CD4-positive, alpha-beta memory T cell (primary cell): ENCODE measurements around the gene DOC2A. TPM values are rescaled to one million over a fixed set of nuclear protein-coding genes. Genes with fewer than 3 reads are reported as not detected.

ENCODE experiments used
- CTCF ChIA-PET: fragments of 350-600 bp; sonication (Branson Sonifier 250); formaldehyde crosslinking; loops from one replicate; lab custom pipeline; 2021; ENCODE audit warnings: inconsistent platforms; ENCODE audit not compliant: partially characterized antibody; lab: Charles Lee
- POLR2A ChIA-PET: fragments of 350-600 bp; sonication (Branson Sonifier 250); formaldehyde crosslinking; loops from one replicate; lab custom pipeline; 2021; ENCODE audit not compliant: partially characterized antibody; lab: Charles Lee
- DNase-seq, 5 donors: peaks; one replicate each; pipeline versions ENCODE4 v3.0.0 to v3.0.0-alpha.2; 2020 to 2022; ENCODE audit warnings: mixed read lengths in 1 of 5
- H3K27ac ChIP-seq: one replicate; pipeline ENCODE4 v1.7.0; 2013; ENCODE audit warnings: low read depth, low read length
- H3K27me3 ChIP-seq: 2 replicates; pipeline ENCODE4 v1.7.0; 2013; ENCODE audit warnings: mild to moderate bottlenecking, low read length, moderate library complexity; ENCODE audit not compliant: insufficient read depth
- H3K36me3 ChIP-seq: 2 replicates; pipeline ENCODE4 v1.7.0; 2013; ENCODE audit warnings: mild to moderate bottlenecking, low read length, moderate library complexity; ENCODE audit not compliant: insufficient read depth
- H3K4me1 ChIP-seq: 2 replicates; pipeline ENCODE4 v1.7.0; 2013; ENCODE audit warnings: mild to moderate bottlenecking, low read length, moderate library complexity; ENCODE audit not compliant: insufficient read depth
- H3K4me3 ChIP-seq, 2 donors: one replicate each; pipeline ENCODE4 v1.7.0; 2013; ENCODE audit warnings: low read length in 2 of 2, mild to moderate bottlenecking in 1 of 2
- H3K9me3 ChIP-seq, 2 donors: one replicate each; pipeline ENCODE4 v1.7.0; 2013; ENCODE audit warnings: low read length in 2 of 2, control low read depth in 1 of 2; ENCODE audit not compliant: control insufficient read depth in 1 of 2
- H3K27ac Mint-ChIP-seq, 7 donors: one replicate each; pipeline ENCODE4 v1.8.0; 2020 to 2021; ENCODE audit warnings: mixed read lengths in 7 of 7, mild to moderate bottlenecking in 6 of 7, inconsistent platforms in 3 of 7, moderate library complexity in 3 of 7
- H3K27me3 Mint-ChIP-seq, 2 donors: one replicate each; pipeline ENCODE4 v1.8.0; 2020 to 2021; ENCODE audit warnings: mixed read lengths in 2 of 2
- H3K36me3 Mint-ChIP-seq, 2 donors: one replicate each; pipeline ENCODE4 v1.8.0; 2020 to 2021; ENCODE audit warnings: mixed read lengths in 2 of 2, inconsistent platforms in 1 of 2, mild to moderate bottlenecking in 1 of 2
- H3K4me1 Mint-ChIP-seq, 4 donors: one replicate each; pipeline ENCODE4 v1.8.0; 2020 to 2021; ENCODE audit warnings: mixed read lengths in 4 of 4, mild to moderate bottlenecking in 1 of 4
- H3K4me3 Mint-ChIP-seq, 8 donors: one replicate each; pipeline ENCODE4 v1.8.0; 2020 to 2021; ENCODE audit warnings: mixed read lengths in 8 of 8, mild to moderate bottlenecking in 7 of 8, moderate library complexity in 6 of 8, inconsistent platforms in 3 of 8
- H3K9me3 Mint-ChIP-seq, 8 donors: one replicate each; pipeline ENCODE4 v1.8.0; 2020 to 2021; ENCODE audit warnings: mixed read lengths in 8 of 8, mild to moderate bottlenecking in 5 of 8, inconsistent platforms in 3 of 8, moderate library complexity in 1 of 8
- intact Hi-C: fragments of 100-400 bp; cut with micrococcal nuclease; formaldehyde crosslinking; loops from one replicate; pipeline ENCODE4 v1.15.1; 2023
- polyA plus RNA-seq, 2 donors: library from polyadenylated mRNA; unstranded; fragments of 300-500 nt; fragmentation: Illumina TruSeq; gene quantifications; one replicate each; pipeline ENCODE4 v1.2.3, GENCODE V29; 2021
- total RNA-seq, 2 experiments: library from RNA; stranded (reverse); gene quantifications; one replicate each; pipeline ENCODE4 v1.2.3, GENCODE V29; 2021

DOC2A gene
- total and polyA plus RNA-seq, 4 experiments from 2014 or later, result 0.80 TPM; not detected in 3

GRCh38 chr16:30011714-30012504 lies 1.1 kb upstream of the DOC2A start:
- CTCF ChIA-PET, result interaction anchor here (1.0 kb wide), 1 partner anchor 21 kb away, joined by 3 read pairs; no protein-coding TSS in a partner anchor
- Histone ChIP-seq H3K4me1 (peaks cover 7% of the 10 kb centered on the region), H3K27ac (no peak overlapping the region), H3K9me3 (no peaks in the 10 kb centered on the region), H3K27me3 (peaks cover 7% of the 10 kb centered on the region), H3K36me3 (no peaks in the 10 kb centered on the region), H3K4me3 (peak overlapping the region in 1 of 2 donors; percentile 34)
- Mint-ChIP-seq H3K9me3 (no peaks in the 10 kb centered on the region), H3K27ac (peak overlapping the region in 6 of 7 donors; percentile 29 to 82 (median 64)), H3K36me3 (no peaks in the 10 kb centered on the region), H3K4me1 (peaks cover 2 to 6% (median 4%) of the 10 kb centered on the region in 4 donors), H3K4me3 (peak overlapping the region; percentile 81 to 90 (median 86)), H3K27me3 (peaks cover 7 to 17% of the 10 kb centered on the region in 2 donors)
- DNase-seq, result no peak
- intact Hi-C loops, result no loop called here
- POLR2A ChIA-PET, result no interaction called here

DNA sequence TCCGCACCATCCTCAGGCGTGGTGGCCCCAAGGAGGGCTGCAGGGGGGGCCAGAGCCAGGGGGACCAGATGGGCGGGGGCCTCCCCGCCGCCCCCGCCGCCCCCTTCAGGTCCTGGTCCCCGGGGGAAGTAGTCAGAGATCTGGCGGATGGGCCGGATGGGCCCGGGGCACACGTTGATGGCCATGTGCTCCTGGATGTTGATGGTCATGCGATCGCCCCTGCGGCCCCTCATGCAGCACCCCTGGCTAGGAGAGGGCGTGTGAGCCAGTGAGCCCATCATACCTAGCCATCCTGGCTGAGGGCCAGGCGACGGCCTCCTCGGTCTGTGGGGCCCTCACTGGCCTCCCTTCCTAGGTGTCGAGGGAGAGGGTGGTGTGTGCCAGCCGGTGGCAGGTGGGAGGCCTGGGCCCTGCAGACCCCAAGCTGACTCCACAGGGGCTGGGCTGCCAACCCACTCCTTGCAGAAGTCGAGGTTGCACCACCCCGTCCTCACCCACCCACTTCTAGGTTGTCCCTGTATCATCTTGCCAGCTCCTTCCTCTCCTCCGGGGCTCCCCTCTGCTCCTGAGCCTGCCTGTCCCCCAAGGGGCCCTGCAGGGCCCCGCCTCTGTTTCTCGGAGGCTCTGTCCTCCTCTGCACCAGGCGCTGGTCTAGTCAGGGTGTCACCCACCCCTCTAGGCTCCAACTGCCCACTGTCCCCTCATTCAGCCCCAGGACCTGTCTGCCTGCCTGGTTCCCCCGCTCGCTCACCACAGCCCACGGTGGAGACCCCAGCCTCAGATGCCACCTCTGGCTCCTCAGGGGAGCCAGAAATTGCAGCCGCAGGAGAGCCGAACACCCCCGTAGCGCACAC lies 610 bp downstream of the DOC2A start:
- intact Hi-C loops, result no loop called here
- H3K4me3 Mint-ChIP-seq, result peak overlapping the region; percentile 68 to 83 (median 78)

DNA sequence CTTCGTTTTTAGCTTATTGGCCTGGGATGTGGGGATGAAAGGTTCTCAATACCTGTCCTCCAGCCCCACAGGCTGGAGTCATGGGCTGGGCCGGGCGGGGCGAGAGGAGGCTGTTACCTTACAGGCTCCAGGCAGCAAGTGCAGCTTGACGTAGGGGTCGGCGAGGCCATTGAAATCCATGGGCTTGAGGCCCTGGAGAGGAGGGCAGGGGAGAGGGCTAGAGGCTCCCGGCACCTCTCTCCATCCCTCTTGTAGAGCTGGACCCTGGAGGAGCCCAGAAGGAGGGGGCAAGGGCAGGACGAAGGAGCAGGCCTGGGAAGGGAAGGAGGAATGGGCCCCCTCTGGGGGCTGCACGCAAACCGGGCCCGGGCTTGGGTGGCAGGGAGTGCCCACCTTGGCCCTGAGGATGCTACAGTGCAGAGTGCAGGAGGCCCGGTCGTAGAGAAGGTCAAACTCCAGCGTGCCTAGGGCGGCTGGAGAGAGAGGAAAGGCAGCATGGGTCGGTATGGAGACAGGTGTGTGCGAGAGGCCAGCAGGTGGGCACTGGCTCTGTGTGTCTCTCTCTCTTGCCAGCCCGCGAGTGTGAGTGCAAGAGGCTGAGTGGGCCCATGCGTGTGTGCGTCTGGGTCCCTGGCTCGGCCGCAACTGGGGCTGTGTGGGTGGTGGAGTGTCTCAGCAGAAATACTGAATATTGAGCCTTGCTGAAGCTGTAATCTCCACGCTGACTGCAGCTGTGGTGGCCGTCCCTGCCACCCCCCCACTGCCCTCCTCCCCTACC lies 1.6 kb downstream of the DOC2A start:
- Histone ChIP-seq H3K27me3 (peaks cover 7% of the 10 kb centered on the region), H3K4me3 (no peak overlapping the region), H3K27ac (no peak overlapping the region), H3K9me3 (no peaks in the 10 kb centered on the region), H3K36me3 (no peaks in the 10 kb centered on the region), H3K4me1 (peaks cover 7% of the 10 kb centered on the region)
- no peak for DNase-seq
- H3K27ac Mint-ChIP-seq, result no peak overlapping the region
- H3K4me3 Mint-ChIP-seq, result peak overlapping the region in 4 of 8 donors; percentile 4 to 69 (median 46)
- H3K27me3 Mint-ChIP-seq, result peaks cover 7 to 17% of the 10 kb centered on the region in 2 donors
- POLR2A ChIA-PET, result no interaction called here
- no peaks in the 10 kb centered on the region for H3K9me3 Mint-ChIP-seq
- peaks cover 2 to 6% (median 4%) of the 10 kb centered on the region in 4 donors for H3K4me1 Mint-ChIP-seq
- H3K36me3 Mint-ChIP-seq, result peaks cover 0 to 2% of the 10 kb centered on the region in 2 donors
- CTCF ChIA-PET, result interaction anchor here (1.0 kb wide), 1 partner anchor 202 kb away, joined by 4 read pairs; no protein-coding TSS in a partner anchor
- intact Hi-C loops, result no loop called here

More for the DNA sequence above, 610 bp downstream of the DOC2A start:
- Mint-ChIP-seq H3K4me1 (peaks cover 2 to 6% (median 4%) of the 10 kb centered on the region in 4 donors), H3K9me3 (no peaks in the 10 kb centered on the region), H3K36me3 (peaks cover 0 to 2% of the 10 kb centered on the region in 2 donors), H3K27me3 (peaks cover 7 to 17% of the 10 kb centered on the region in 2 donors), H3K27ac (no peak overlapping the region)
- Histone ChIP-seq H3K4me1 (peaks cover 7% of the 10 kb centered on the region), H3K27ac (no peak overlapping the region), H3K4me3 (peak overlapping the region in 1 of 2 donors; percentile 34), H3K9me3 (no peaks in the 10 kb centered on the region), H3K27me3 (peaks cover 7% of the 10 kb centered on the region), H3K36me3 (no peaks in the 10 kb centered on the region)
- DNase-seq, result no peak
- ChIA-PET CTCF (no interaction called here), POLR2A (no interaction called here)

DNA sequence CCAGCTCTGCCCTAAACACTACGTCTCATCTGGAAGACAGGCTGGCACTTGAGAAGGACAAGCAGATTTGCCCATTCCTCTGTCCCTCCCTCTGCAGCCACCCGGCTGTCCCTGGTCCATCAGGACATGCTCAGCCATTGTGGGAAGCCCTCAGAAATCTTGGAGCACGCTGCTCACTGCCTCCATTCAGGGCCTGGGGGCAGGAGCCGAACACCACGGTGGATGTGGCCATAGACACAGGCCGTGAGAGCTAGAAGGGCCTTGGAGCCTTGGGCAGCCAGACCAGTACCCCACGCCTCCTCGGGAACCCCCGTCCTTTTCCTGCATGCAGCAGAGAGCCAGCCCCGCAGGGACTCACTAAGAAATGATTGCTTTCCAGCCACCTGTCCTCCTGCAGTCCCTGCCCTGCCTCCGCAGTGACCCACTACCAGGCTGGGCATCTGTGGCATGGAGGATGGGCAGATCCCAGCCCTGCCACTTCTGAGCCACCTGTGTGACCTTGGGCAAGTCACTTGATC lies 3.4 kb downstream of the DOC2A start:
- Histone ChIP-seq H3K9me3 (no peaks in the 10 kb centered on the region), H3K27me3 (peaks cover 7% of the 10 kb centered on the region), H3K4me1 (peaks cover 7% of the 10 kb centered on the region), H3K27ac (no peak overlapping the region), H3K36me3 (no peaks in the 10 kb centered on the region), H3K4me3 (no peak overlapping the region)
- Mint-ChIP-seq H3K4me1 (peaks cover 3 to 6% (median 6%) of the 10 kb centered on the region in 4 donors), H3K4me3 (no peak overlapping the region), H3K9me3 (no peaks in the 10 kb centered on the region), H3K27me3 (peaks cover 7 to 17% of the 10 kb centered on the region in 2 donors), H3K36me3 (peaks cover under 1 to 8% of the 10 kb centered on the region in 2 donors), H3K27ac (peak overlapping the region in 1 of 7 donors; percentile 57)
- ChIA-PET CTCF (interaction anchor here (3.2 kb wide), 1 partner anchor 11 kb away, joined by 13 read pairs; the partner anchor contains the start of gene INO80E), POLR2A (no interaction called here)
- no peak for DNase-seq
- intact Hi-C loops, result no loop called here

GRCh38 chr16:30006659-30007377 lies 4.0 kb downstream of the DOC2A start:
- ChIA-PET POLR2A (interaction anchor here (0.5 to 1.2 kb wide), 2 partner anchors 330 to 331 kb away, joined by 3 to 4 read pairs; no protein-coding TSS in a partner anchor), CTCF (interaction anchor here (1.1 to 3.2 kb wide), 6 partner anchors 10 to 315 kb away, joined by 3 to 16 read pairs (median 8); partner anchors contain the start of genes INO80E and TLCD3B)
- peaks cover 7% of the 10 kb centered on the region for H3K4me1 ChIP-seq

GRCh38 chr16:30006095-30006473 lies 4.7 kb downstream of the DOC2A start:
- Mint-ChIP-seq H3K4me3 (no peak overlapping the region), H3K27me3 (peaks cover 3 to 11% of the 10 kb centered on the region in 2 donors), H3K27ac (no peak overlapping the region), H3K4me1 (peaks cover 3 to 5% (median 4%) of the 10 kb centered on the region in 4 donors), H3K9me3 (no peaks in the 10 kb centered on the region), H3K36me3 (peaks cover 8 to 16% of the 10 kb centered on the region in 2 donors)
- no peak for DNase-seq
- ChIA-PET CTCF (interaction anchor here (1.1 to 3.2 kb wide), 8 partner anchors 9 to 315 kb away, joined by 3 to 16 read pairs (median 6); partner anchors contain the start of genes INO80E and TLCD3B), POLR2A (interaction anchor here (0.5 to 1.5 kb wide), 9 partner anchors 10 to 330 kb away, joined by 3 to 4 read pairs (median 3); partner anchors contain the start of gene INO80E)
- H3K4me1 ChIP-seq, result peaks cover 7% of the 10 kb centered on the region
- H3K27me3 ChIP-seq, result peaks cover 7% of the 10 kb centered on the region
- H3K9me3 ChIP-seq, result no peaks in the 10 kb centered on the region
- peaks cover 4% of the 10 kb centered on the region for H3K36me3 ChIP-seq
- H3K27ac ChIP-seq, result no peak overlapping the region
- intact Hi-C loops, result no loop called here
- H3K4me3 ChIP-seq, result no peak overlapping the region

More at GRCh38 chr16:30006659-30007377, 4.0 kb downstream of the DOC2A start:
- no peaks in the 10 kb centered on the region for H3K9me3 ChIP-seq
- H3K27ac ChIP-seq, result no peak overlapping the region
- peaks cover 7% of the 10 kb centered on the region for H3K27me3 ChIP-seq
- intact Hi-C loops, result no loop called here
- no peak overlapping the region for H3K4me3 ChIP-seq
- H3K4me1 Mint-ChIP-seq, result peaks cover 3 to 7% (median 4%) of the 10 kb centered on the region in 4 donors
- no peak for DNase-seq
- no peak overlapping the region for H3K27ac Mint-ChIP-seq
- no peak overlapping the region for H3K4me3 Mint-ChIP-seq
- peaks cover 6 to 14% of the 10 kb centered on the region in 2 donors for H3K36me3 Mint-ChIP-seq
- peaks cover 3 to 13% of the 10 kb centered on the region in 2 donors for H3K27me3 Mint-ChIP-seq
- H3K9me3 Mint-ChIP-seq, result no peaks in the 10 kb centered on the region
- H3K36me3 ChIP-seq, result peaks cover 2% of the 10 kb centered on the region
